Colonic mucosa (tissue), 4 donors: Measurements from ENCODE around the gene GATAD2B. TPM values are rescaled to one million over a fixed set of nuclear protein-coding genes. Genes with fewer than 3 reads are reported as not detected.

ENCODE experiments used
- DNase-seq: peaks from one replicate; pipeline ENCODE4 v3.0.0-alpha.2; 2020
- H3K27ac ChIP-seq: fragments of 200-600 bp; one replicate; pipeline ENCODE4 v1.8.0; 2021
- H3K27me3 ChIP-seq: fragments of 200-600 bp; one replicate; pipeline ENCODE4 v1.8.0; 2021
- H3K36me3 ChIP-seq: fragments of 200-600 bp; one replicate; pipeline ENCODE4 v1.8.0; 2021
- H3K4me1 ChIP-seq: fragments of 200-600 bp; one replicate; pipeline ENCODE4 v1.8.0; 2021; ENCODE audit warnings: mild to moderate bottlenecking
- H3K4me3 ChIP-seq: fragments of 200-600 bp; one replicate; pipeline ENCODE4 v1.8.0; 2021
- H3K9ac ChIP-seq, 2 donors: one replicate each; pipeline ENCODE4 v1.7.0; 2013; ENCODE audit warnings: control low read depth in 2 of 2, low read depth in 2 of 2, low read length in 2 of 2
- H3K9me3 ChIP-seq: fragments of 200-600 bp; one replicate; pipeline ENCODE4 v1.8.0; 2021
- CTCF ChIP-seq: fragments of 200-600 bp; IDR thresholded peaks from one replicate; pipeline ENCODE4 v1.8.0; 2022; ENCODE audit warnings: antibody characterized with exemption, mild to moderate bottlenecking
- intact Hi-C: fragments of 100-400 bp; cut with DNase I; formaldehyde crosslinking; loops from one replicate; pipeline ENCODE4 v1.14.1; 2022
- total RNA-seq, 2 donors: library from RNA; stranded (reverse); fragmentation: NEBNext Ultra II Directional in 1 of 2; extraction: Animal tissue kit (Norgen Biotek cat#: 25700) in 1 of 2; gene quantifications; one replicate each; pipeline ENCODE4 v1.2.1, GENCODE V29; 2021
- donor health status: healthy.
- donor health status: DM: no; HTN: no; CAD: no.
- donor health status: DM: no; HTN: no; CAD: no.

GATAD2B gene
- total RNA-seq, 2 donors from 2014 or later = 32.5 to 36.5 TPM

- H3K36me3 ChIP-seq = peaks cover 14% of the 10 kb centered on the region
- DNase-seq = no peak
- no peak overlapping the region for H3K4me3 ChIP-seq
- intact Hi-C loops = no loop called here
- no peaks in the 10 kb centered on the region for H3K4me1 ChIP-seq
- no peak overlapping the region for H3K27ac ChIP-seq
- no peaks in the 10 kb centered on the region for H3K27me3 ChIP-seq
- H3K9ac ChIP-seq = no peak overlapping the region
- H3K9me3 ChIP-seq = no peaks in the 10 kb centered on the region
- TF ChIP-seq CTCF = no peak
Measured at GRCh38 chr1:153933430-153933829, 10.7 kb upstream of the GATAD2B start.

- no peak overlapping the region for H3K27ac ChIP-seq
- no peak for TF ChIP-seq CTCF
- intact Hi-C loops = no loop called here
- no peaks in the 10 kb centered on the region for H3K27me3 ChIP-seq
- no peaks in the 10 kb centered on the region for H3K9me3 ChIP-seq
- H3K9ac ChIP-seq = no peak overlapping the region
- no peaks in the 10 kb centered on the region for H3K4me1 ChIP-seq
- DNase-seq = no peak
- no peak overlapping the region for H3K4me3 ChIP-seq
- H3K36me3 ChIP-seq = peaks cover 14% of the 10 kb centered on the region
Measured at GRCh38 chr1:153932156-153933131, 9.7 kb upstream of the GATAD2B start.

DNA sequence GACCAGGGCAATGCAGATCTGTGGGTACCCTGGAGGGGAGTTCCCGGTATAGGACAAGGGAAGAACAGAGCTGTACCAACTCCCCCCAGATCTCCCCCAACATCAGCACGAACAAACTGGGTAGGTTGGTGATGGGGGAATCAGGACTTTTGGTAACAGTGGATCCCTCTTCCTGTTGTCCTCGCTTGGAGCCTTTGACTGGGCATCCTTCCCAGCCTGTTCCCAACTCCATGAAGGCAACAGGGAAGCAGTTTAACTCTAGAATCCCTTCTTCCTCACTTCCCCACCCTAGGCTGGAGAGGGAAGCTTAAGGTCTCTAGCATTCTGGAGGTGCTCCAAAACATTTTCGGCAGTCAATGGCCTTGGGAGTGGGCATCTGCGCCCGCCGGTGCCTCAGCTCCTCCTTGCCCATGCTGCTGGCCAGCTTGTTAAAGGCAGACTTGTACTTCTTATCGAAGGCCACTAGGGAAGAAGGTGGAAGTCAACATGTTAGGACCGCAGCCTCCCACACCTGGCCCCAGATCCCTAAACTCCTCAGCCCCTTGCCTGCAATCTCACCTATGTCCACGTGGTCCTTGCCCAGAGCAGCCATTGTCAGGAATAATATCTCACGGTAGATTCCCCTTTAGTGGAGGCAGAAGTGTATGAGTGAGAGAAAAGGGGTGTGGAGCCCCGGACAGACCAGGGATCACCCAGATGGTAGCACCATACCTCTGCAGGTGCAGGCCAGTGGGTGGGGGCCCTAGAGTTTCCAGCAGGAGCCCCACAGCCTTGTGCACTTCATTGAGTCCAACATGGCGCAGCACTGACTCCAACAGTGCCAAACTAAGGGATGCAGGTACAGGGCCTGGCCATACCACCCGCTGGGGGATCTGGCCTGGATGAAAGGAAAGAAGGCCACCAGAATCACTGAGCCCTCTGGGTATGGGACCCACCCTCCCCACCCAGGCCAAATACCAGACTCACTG is 7.5 kb upstream of the GATAD2B start:
- intact Hi-C loops = no loop called here
- Histone ChIP-seq H3K4me3 (no peak overlapping the region), H3K36me3 (peaks cover 1% of the 10 kb centered on the region), H3K9me3 (no peaks in the 10 kb centered on the region), H3K4me1 (no peaks in the 10 kb centered on the region), H3K9ac (no peak overlapping the region), H3K27ac (no peak overlapping the region), H3K27me3 (no peaks in the 10 kb centered on the region)
- TF ChIP-seq CTCF = no peak
- DNase-seq = no peak

GRCh38 chr1:153929426-153929825 is 6.7 kb upstream of the GATAD2B start:
- Histone ChIP-seq H3K9ac (no peak overlapping the region), H3K4me3 (no peak overlapping the region), H3K27ac (no peak overlapping the region), H3K4me1 (no peaks in the 10 kb centered on the region), H3K36me3 (no peaks in the 10 kb centered on the region), H3K27me3 (no peaks in the 10 kb centered on the region), H3K9me3 (no peaks in the 10 kb centered on the region)
- DNase-seq = no peak
- intact Hi-C loops = no loop called here
- TF ChIP-seq CTCF = no peak

- no peak for TF ChIP-seq CTCF
- H3K4me3 ChIP-seq = no peak overlapping the region
- H3K4me1 ChIP-seq = peaks cover 2% of the 10 kb centered on the region
- no peaks in the 10 kb centered on the region for H3K36me3 ChIP-seq
- no peaks in the 10 kb centered on the region for H3K9me3 ChIP-seq
- intact Hi-C loops = no loop called here
- no peaks in the 10 kb centered on the region for H3K27me3 ChIP-seq
- DNase-seq = no peak
- H3K9ac ChIP-seq = peak overlapping the region in 1 of 2 donors; percentile 12
- peak overlapping the region; percentile 12 for H3K27ac ChIP-seq
Measured at GRCh38 chr1:153928791-153929341, 6.1 kb upstream of the GATAD2B start.
